GM19351 (cell line): ENCODE measurements around the gene UBA52.
"Not testable (repeated sequence)": the region's sequence is repeated elsewhere in the genome, so short reads cannot be mapped to it uniquely, and the experiment has no call there.

Source experiments
- ATAC-seq: cut with Tn5 transposase; IDR thresholded peaks from one replicate; pipeline ENCODE4 v1.9.1; 2021; ENCODE audit warnings: mild to moderate bottlenecking, moderate library complexity; ENCODE audit not compliant: unreplicated experiment

Gene UBA52

GRCh38 chr19:18591735-18592385, 20.2 kb downstream of the UBA52 start:
- no peak for ATAC-seq

- not testable (repeated sequence) for ATAC-seq
Measured at GRCh38 chr19:18592732-18593131, 21.1 kb downstream of the UBA52 start.

- no peak for ATAC-seq
Measured at GRCh38 chr19:18593367-18594095, 21.9 kb downstream of the UBA52 start.

DNA sequence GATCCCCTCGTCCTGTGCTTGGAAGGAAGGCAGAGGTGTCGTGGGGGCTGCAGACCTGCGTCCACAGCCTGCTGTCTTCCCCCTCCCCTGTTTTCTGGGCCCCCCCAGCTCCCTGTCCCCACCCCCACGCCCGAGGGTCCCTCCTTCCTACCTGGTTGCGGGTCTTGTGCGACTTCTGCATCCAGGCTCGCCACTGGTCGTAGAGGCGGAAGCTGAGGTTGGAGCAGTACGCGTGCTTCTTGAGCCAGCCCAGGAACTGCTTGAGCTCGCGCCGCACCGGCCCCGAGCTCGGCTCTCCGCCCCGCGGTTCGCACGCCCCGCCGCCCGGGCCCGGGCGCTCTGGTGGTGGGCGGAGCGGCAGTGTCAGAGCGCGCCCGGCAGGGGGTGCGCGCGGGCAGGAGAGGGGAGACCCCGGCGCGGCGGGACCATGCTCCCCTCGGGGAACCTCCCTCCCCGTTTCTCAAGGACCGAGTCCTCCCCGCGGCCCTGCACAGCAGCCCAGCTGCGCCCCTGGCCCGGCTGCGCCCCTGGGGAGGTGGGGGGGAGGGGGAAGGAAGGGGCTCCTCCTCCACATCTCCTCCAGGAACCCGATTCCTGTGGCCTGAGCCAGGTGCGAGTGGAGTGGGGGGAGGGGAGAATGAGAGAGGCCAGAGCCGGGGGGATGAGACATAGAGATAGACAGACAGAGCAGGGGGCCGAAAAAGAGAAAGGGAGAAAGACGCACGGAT, 22.6 kb downstream of the UBA52 start:
- ATAC-seq: no peak

- ATAC-seq: no peak
Measured at GRCh38 chr19:18594824-18595373, 23.2 kb downstream of the UBA52 start.

- ATAC-seq: no peak
Measured at GRCh38 chr19:18595475-18595874, 23.8 kb downstream of the UBA52 start.

GRCh38 chr19:18596752-18597157, 25.1 kb downstream of the UBA52 start:
- no peak for ATAC-seq

DNA sequence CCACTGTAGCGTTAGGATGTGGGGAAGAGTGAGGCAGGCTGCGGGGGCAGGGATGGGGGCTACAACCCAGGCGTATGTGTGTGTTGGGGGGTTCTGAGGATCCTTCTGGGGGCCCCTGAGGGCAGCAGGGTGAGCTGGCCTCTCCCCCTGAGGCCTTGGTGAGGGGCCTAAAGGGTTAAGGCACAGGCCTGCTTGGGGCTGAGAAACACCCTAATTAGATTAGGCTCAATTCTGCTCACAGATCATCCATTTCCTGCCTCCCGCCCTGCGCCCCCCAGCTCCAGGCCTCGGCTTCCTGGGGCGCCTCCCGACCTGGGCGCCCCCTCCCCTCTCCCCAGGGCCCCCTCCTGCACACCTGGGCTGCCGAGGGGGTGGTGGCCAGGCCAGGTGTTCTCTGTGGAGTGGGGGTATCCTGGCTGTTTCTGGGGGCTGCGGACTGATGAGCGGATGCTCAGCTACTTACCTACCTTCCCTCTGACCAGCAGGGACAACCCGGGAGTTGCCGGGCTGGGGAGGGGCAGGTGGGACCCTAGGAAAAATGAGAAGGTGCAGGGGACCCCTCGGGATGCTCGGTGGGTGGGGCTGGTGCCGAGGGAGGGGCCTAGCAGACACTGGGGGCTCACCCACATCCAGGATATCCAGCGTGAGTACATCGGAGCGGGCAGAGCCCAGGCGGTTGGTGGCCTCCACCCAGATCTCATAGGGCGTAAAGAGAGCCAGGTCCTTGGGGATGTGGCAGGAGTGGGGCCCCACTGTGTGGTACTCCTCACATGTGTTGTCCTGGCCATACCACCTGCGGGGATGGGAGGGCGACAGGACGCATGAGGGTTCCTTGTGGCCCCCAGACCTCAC, 26.4 kb downstream of the UBA52 start:
- no peak for ATAC-seq

- no peak for ATAC-seq
Measured at GRCh38 chr19:18599485-18599884, 27.8 kb downstream of the UBA52 start.

- not testable (repeated sequence) for ATAC-seq
Measured at GRCh38 chr19:18600692-18601397, 29.2 kb downstream of the UBA52 start.

- no peak for ATAC-seq
Measured at GRCh38 chr19:18601875-18602274, 30.2 kb downstream of the UBA52 start.

GRCh38 chr19:18603255-18603957, 31.7 kb downstream of the UBA52 start:
- ATAC-seq: no peak

DNA sequence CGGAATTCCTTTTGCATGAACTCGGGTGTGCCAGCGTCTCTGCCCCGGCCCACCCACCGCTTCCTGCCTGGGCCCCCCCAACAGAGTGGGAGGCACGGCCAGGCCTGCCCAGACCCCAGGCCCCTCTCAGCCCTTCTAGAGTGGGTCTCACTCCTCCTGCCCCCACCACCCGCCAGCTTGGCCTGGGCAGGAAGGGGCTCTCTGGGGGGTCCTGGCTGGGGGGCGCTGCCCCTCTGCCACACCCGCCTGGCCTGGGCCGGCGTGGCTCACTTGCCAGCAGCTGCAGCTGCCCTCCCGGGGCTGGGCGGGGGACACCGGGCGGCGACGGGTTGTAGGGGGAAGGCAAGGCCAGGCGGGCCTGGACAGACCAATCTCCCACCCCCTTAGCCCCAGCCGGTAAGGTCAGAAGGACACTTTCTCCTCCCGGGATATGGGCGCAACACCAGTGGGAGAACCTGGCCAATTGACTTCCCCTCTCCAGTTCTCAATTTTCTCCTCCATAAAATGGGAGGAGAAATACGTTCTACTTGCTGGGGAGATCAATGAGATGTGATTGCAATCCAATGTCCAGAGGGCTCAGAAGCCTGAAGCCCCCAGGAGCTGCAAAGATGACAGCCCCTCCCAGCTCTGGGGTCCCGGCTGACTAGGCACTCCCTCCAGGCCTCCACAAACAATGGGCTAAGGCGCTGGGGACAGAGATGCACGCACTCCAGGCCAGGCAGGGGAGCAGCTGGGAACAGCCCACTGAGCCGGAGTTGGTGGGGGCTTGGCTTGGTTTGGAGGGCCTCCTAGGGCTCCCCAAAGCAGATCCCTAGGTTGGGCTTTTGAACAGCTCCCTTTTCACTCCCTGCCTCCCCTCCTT, 32.5 kb downstream of the UBA52 start:
- ATAC-seq: no peak

- no peak for ATAC-seq
Measured at GRCh38 chr19:18604820-18605159, 33.1 kb downstream of the UBA52 start.

DNA sequence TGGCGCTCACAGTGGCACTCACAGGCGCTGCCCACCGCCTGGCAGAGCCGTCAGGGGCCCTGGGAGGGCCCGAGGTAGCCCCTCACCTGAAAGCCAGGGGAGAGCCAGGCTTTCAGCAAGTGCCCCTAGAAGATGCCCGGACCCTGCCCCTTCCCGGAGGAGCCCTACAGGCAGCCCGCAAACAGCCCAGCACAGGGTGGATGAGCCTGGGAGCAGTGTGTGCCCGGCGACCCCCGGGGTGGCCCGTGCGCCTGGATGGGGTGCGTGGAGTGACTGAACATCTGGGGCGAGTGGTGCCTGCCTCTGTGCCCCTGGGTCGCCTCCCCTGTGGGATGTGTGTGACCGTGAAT, 33.5 kb downstream of the UBA52 start:
- ATAC-seq: no peak

DNA sequence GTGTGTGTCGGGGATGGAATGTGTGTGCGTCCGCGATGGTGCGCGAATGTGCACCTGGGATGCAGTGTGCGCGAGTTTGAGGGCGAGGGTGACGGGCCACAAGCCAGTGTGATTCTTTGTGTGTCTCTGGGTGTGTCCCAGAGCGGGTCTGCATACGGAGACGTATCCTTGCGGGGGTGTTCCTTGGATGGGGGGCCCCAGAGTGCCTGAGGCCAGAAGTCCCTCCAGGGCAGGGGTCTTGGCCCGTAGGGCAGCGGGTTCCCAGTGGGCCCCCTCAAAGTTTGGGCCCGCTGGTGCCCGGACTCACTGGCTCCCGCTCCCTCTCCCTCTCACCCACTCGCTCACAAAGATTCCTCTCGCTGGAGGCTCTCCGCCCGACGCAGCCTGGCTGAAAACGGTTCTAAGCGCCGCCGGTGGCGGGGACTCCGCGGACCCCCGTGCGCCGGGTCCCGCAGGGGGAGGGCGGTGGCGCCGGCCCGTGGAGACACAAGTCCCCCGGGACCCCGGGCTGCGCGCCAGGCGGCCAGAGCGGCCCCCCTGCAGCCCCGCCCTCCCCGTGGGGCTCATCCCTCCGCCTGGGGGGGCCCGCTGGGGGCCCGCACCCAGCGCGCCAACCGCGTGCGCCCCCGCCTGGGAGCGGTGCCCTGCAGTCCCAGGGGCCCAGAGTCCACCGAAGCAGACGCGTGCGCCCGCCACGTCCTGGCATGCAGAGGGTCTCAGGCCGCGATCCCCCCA, 34.1 kb downstream of the UBA52 start:
- no peak for ATAC-seq

DNA sequence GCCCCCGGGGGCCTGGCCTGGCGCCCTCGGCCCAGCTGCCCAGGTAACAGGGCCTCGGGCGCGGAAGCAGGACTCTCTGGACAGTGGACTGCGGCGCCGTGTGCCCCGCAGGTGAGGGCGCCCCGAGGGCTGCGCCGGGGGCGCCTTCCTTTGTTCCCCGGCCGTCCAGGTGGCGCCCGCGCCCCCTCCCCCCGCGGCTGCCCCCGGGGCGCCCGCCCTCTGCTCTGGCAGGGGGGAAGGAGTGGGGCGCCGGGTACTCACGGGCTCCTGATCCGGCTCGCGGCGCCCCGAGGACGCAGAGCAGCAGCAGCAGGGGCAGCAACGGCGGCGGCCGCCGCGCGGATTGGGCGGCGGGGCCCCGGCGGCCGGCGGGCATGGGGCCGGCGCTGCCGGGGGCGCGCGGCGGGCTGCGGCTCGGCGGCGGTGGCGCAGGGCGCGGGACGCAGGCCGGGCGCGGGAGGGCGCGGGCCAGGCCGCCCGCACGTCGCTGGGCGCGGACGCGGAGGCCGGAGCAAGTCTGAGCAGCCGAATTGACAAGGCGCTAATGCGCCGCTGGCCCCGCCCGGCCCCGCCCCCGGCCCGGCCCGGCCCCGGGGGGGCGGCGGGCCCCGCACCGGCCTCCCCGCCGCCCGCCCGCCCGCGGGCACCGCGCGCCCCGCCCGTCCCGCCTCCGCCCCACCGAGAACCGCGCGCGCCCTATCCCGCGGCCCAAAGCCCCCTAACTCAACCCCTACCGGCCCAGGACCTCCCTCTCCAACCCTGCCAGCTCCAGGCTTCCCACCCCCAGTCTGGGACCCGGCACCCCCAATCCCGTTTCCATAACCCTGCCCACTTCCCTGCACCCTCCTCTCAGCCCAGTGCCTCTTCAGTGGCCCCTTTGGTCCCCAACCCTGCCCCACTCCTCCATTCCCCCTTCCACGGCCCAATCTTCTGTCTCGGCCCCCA, 34.9 kb downstream of the UBA52 start, which contains the start of gene CRLF1:
TSS of gene CRLF1 (minus strand) at position 519 of the 945 bp plus-strand sequence. CDS start at position 376, 143 bp downstream.
- no peak for ATAC-seq
